Aorta (tissue), 5 donors: Measurements from ENCODE around the gene GTF2IRD1. TPM values are rescaled to one million over a fixed set of nuclear protein-coding genes. Genes with fewer than 3 reads are reported as not detected.

ENCODE experiments used
- ATAC-seq: fragments of 200-7000 bp; cut with Tn5 transposase; one replicate; pipeline ENCODE4 v1.9.1; 2022; ENCODE audit warnings: moderate library complexity; ENCODE audit not compliant: low FRiP score
- DNase-seq, 2 donors: peaks; one replicate each; pipeline ENCODE4 v3.0.0-alpha.2; 2020
- H3K27ac ChIP-seq, 2 donors: one replicate each; pipeline ENCODE4 v1.5.1; 2013; ENCODE audit warnings: low read length in 2 of 2, mild to moderate bottlenecking in 2 of 2, moderate library complexity in 2 of 2, control low read depth in 1 of 2, inconsistent platforms in 1 of 2, low read depth in 1 of 2
- H3K27me3 ChIP-seq, 2 donors: one replicate each; pipeline ENCODE4 v1.6.1; 2013; ENCODE audit warnings: control low read depth in 1 of 2, low read length in 1 of 2, mild to moderate bottlenecking in 1 of 2, moderate library complexity in 1 of 2; ENCODE audit not compliant: insufficient read depth in 2 of 2, control insufficient read depth in 1 of 2
- H3K36me3 ChIP-seq, 2 donors: one replicate each; pipeline ENCODE4 v1.6.1; 2013; ENCODE audit warnings: control low read depth in 1 of 2, low read length in 1 of 2, mild to moderate bottlenecking in 1 of 2; ENCODE audit not compliant: insufficient read depth in 2 of 2, control insufficient read depth in 1 of 2
- H3K4me1 ChIP-seq, 2 donors: one replicate each; pipeline ENCODE4 v1.6.1; 2013; ENCODE audit warnings: low read length in 2 of 2, control low read depth in 1 of 2, mild to moderate bottlenecking in 1 of 2, moderate library complexity in 1 of 2; ENCODE audit not compliant: insufficient read depth in 2 of 2, control insufficient read depth in 1 of 2
- H3K4me3 ChIP-seq, 2 donors: one replicate each; pipeline ENCODE4 v1.5.1; 2013; ENCODE audit warnings: low read length in 2 of 2, control low read depth in 1 of 2, mild to moderate bottlenecking in 1 of 2
- H3K9me3 ChIP-seq: one replicate; pipeline ENCODE4 v1.6.1; 2013; ENCODE audit warnings: mild to moderate bottlenecking, low read length; ENCODE audit not compliant: control insufficient read depth
- WGBS, 2 donors: extraction: QIAGEN DNeasy Blood & Tissue Kit; methylation state at CpG; one replicate each; pipeline ENCODE4 v1.1.7; 2013; 5-methylcytosine and 5-hydroxymethylcytosine counted together
- intact Hi-C, 2 donors: fragments of 100-400 bp; cut with DNase I; formaldehyde crosslinking; loops; one replicate each; pipeline versions ENCODE4 v1.14.2 to v1.15.0; 2022
- polyA plus RNA-seq, 2 donors: library from polyadenylated mRNA; stranded (reverse); fragments of 200-250 nt; gene quantifications; one replicate each; pipeline ENCODE4 v1.2.3, GENCODE V29; 2013
- total RNA-seq, 2 donors: library from RNA; stranded (reverse); fragmentation: NEBNext Ultra II Directional; extraction: Animal tissue kit (Norgen Biotek cat#: 25700); gene quantifications; one replicate each; pipeline ENCODE4 v1.2.1, GENCODE V29; 2021
- donor health status: healthy with polysubstance abuse.
- donor health status: Bipolar disorder and iron deficiency.
- donor health status: DM: no; HTN: no; CAD: no.
- donor health status: DM: no; HTN: no; CAD: no.
- donor health status: DM: yes; HTN: yes; CAD: no.

Gene GTF2IRD1
- total and polyA plus RNA-seq, 4 donors: 4.3 to 11.5 (median 7.5) TPM

- no peaks in the 10 kb centered on the region for H3K4me1 ChIP-seq
- DNase-seq: no peak
- no peak for ATAC-seq
- no peak overlapping the region for H3K27ac ChIP-seq
- H3K4me3 ChIP-seq: no peak overlapping the region
- intact Hi-C loops: loop anchor here in 1 of 2 donors (10.0 kb wide), 1 partner anchor 49 kb away; no protein-coding TSS in a partner anchor
- H3K27me3 ChIP-seq: no peaks in the 10 kb centered on the region
- 80 to 81% methylated on average over 6 of the region's 6 CpGs for WGBS, 2 donors
- no peaks in the 10 kb centered on the region for H3K9me3 ChIP-seq
- no peaks in the 10 kb centered on the region for H3K36me3 ChIP-seq
Observed at GRCh38 chr7:74455928-74456327, 2.2 kb downstream of the GTF2IRD1 start.

DNA sequence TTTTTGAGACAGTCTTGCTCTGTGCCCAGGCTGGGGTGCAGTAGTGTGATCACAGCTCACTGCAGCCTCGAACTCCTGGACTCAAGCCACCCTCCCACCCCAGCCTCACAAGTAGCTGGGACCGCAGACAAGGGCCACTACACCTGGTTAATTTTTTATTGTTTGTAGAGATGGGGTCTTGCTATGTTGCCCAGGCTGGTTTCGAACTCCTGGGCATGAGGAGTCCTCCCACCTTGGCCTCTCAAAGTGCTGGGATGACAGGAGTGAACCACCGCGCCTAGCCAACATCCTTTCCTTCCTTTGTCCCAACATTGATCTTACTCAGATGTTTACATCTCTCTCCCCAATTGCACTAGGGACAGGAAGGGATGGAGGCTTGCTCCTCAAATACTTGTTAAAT lies 3.3 kb downstream of the GTF2IRD1 start:
- no peaks in the 10 kb centered on the region for H3K36me3 ChIP-seq
- ATAC-seq (no peak), DNase-seq (no peak)
- H3K27ac ChIP-seq: no peak overlapping the region
- no peaks in the 10 kb centered on the region for H3K9me3 ChIP-seq
- H3K27me3 ChIP-seq: no peaks in the 10 kb centered on the region
- no peak overlapping the region for H3K4me3 ChIP-seq
- intact Hi-C loops: loop anchor here in 1 of 2 donors (10.0 kb wide), 1 partner anchor 48 kb away; no protein-coding TSS in a partner anchor
- WGBS, 2 donors: 93% methylated on average over 5 of the region's 5 CpGs
- H3K4me1 ChIP-seq: no peaks in the 10 kb centered on the region

GRCh38 chr7:74461970-74462706 lies 8.4 kb downstream of the GTF2IRD1 start:
- 90 to 93% methylated on average over 15 of the region's 15 CpGs for WGBS, 2 donors
- no peak for ATAC-seq
- H3K27ac ChIP-seq: no peak overlapping the region

DNA sequence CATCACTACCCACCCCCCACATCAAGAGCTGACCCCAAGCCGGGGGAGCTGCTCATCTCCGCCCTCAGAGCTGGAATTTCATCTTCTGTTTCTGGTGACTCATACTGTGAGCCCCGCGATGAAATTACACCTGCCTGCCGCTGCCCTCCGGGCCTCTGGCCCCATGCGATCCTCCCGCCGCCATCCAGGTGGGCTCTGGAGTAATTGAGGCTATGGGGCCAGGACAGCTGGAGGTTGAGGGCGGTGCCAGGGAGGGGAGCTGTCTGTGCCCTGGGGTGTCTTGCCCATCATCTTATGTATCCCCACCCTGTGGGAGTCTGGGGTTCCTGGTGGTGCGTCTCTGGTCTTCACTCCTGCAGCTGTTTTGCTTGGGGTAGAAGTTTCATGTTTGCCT lies 9.0 kb downstream of the GTF2IRD1 start:
- ATAC-seq (no peak), DNase-seq (no peak)
- Histone ChIP-seq H3K4me3 (no peak overlapping the region), H3K27ac (no peak overlapping the region), H3K36me3 (no peaks in the 10 kb centered on the region), H3K27me3 (no peaks in the 10 kb centered on the region), H3K4me1 (no peaks in the 10 kb centered on the region), H3K9me3 (no peaks in the 10 kb centered on the region)
- 85 to 90% methylated on average over 11 of the region's 11 CpGs for WGBS, 2 donors
- intact Hi-C loops: no loop called here

More at GRCh38 chr7:74461970-74462706, 8.4 kb downstream of the GTF2IRD1 start:
- intact Hi-C loops: no loop called here
- no peaks in the 10 kb centered on the region for H3K27me3 ChIP-seq
- DNase-seq: no peak
- no peaks in the 10 kb centered on the region for H3K4me1 ChIP-seq
- H3K9me3 ChIP-seq: no peaks in the 10 kb centered on the region
- H3K4me3 ChIP-seq: no peak overlapping the region
- no peaks in the 10 kb centered on the region for H3K36me3 ChIP-seq

GRCh38 chr7:74464931-74465886 lies 11.5 kb downstream of the GTF2IRD1 start:
- ATAC-seq (no peak), DNase-seq (no peak)
- H3K27ac ChIP-seq: no peak overlapping the region
- no peak overlapping the region for H3K4me3 ChIP-seq
- H3K4me1 ChIP-seq: no peaks in the 10 kb centered on the region
- intact Hi-C loops: no loop called here
- 89 to 91% methylated on average over 7 of the region's 7 CpGs for WGBS, 2 donors
- H3K36me3 ChIP-seq: no peaks in the 10 kb centered on the region
- H3K9me3 ChIP-seq: no peaks in the 10 kb centered on the region
- no peaks in the 10 kb centered on the region for H3K27me3 ChIP-seq

GRCh38 chr7:74466196-74466813 lies 12.6 kb downstream of the GTF2IRD1 start:
- Histone ChIP-seq H3K4me3 (no peak overlapping the region), H3K9me3 (no peaks in the 10 kb centered on the region), H3K27ac (no peak overlapping the region), H3K36me3 (no peaks in the 10 kb centered on the region), H3K4me1 (no peaks in the 10 kb centered on the region), H3K27me3 (no peaks in the 10 kb centered on the region)
- intact Hi-C loops: no loop called here
- no peak for ATAC-seq
- WGBS, 2 donors: 79 to 81% methylated on average over 21 of the region's 21 CpGs
- DNase-seq: no peak

DNA sequence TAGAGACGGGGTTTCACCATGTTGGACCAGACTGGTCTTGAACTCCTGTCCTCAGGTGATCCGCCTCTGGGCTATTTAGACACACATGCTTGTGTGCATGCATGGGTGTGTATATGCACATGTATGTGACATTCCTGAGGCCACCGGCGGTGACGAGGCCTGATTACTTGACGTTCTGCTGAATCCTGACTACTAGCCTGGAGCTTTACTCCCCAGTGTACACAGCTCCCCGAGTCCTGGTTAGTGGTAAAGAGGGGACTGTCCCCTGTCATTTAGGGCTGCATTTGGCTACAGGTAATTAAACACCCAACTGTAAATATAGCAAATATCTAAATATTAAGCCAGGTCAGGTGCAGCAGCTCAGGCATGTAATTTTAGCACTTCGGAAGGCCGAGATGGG lies 14.2 kb downstream of the GTF2IRD1 start:
- no peak overlapping the region for H3K27ac ChIP-seq
- no peaks in the 10 kb centered on the region for H3K36me3 ChIP-seq
- WGBS, 2 donors: 81 to 83% methylated on average over 9 of the region's 9 CpGs
- DNase-seq (no peak), ATAC-seq (no peak)
- no peaks in the 10 kb centered on the region for H3K4me1 ChIP-seq
- H3K4me3 ChIP-seq: no peak overlapping the region
- H3K27me3 ChIP-seq: no peaks in the 10 kb centered on the region
- intact Hi-C loops: no loop called here
- no peaks in the 10 kb centered on the region for H3K9me3 ChIP-seq

GRCh38 chr7:74470504-74470903 lies 16.8 kb downstream of the GTF2IRD1 start:
- no peak overlapping the region for H3K27ac ChIP-seq
- intact Hi-C loops: no loop called here
- H3K4me1 ChIP-seq: no peaks in the 10 kb centered on the region
- no peaks in the 10 kb centered on the region for H3K9me3 ChIP-seq
- H3K4me3 ChIP-seq: no peak overlapping the region
- DNase-seq (no peak), ATAC-seq (no peak)
- no peaks in the 10 kb centered on the region for H3K27me3 ChIP-seq
- H3K36me3 ChIP-seq: no peaks in the 10 kb centered on the region
- WGBS, 2 donors: 98 to 99% methylated on average over 8 of the region's 8 CpGs
